Measurements from ENCODE around the gene BNIP3.
"Not testable (repeated sequence)": the region's sequence is repeated elsewhere in the genome, so short reads cannot be mapped to it uniquely, and the experiment has no call there.

The BNIP3 gene

GRCh38 chr10:131977323-131978096 is 4.2 kb downstream of the BNIP3 start:
- no peak for DNase-seq

GRCh38 chr10:131975796-131976195 is 5.9 kb downstream of the BNIP3 start:
- no peak for DNase-seq

DNA sequence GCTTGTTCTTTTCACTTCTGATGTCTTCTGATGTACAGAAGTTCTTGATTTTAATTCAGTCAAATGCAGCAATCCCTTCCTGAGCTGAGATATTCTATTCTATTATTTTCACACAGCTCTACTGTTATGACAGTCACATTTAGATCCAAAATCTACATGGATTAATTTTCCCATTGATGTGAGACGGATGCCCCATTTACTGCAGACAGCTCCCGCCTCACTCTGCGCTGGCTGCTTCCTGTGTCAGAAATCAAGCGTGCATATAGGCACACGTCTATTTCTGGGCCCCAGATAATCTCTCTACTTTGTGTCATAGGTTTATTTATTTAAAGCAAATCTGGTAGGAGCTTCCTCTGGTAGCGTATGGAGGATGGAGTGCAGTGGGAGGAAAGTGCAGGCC is 6.7 kb downstream of the BNIP3 start:
- no peak for DNase-seq

GRCh38 chr10:131974034-131974817 is 7.5 kb downstream of the BNIP3 start:
- DNase-seq = no peak

DNA sequence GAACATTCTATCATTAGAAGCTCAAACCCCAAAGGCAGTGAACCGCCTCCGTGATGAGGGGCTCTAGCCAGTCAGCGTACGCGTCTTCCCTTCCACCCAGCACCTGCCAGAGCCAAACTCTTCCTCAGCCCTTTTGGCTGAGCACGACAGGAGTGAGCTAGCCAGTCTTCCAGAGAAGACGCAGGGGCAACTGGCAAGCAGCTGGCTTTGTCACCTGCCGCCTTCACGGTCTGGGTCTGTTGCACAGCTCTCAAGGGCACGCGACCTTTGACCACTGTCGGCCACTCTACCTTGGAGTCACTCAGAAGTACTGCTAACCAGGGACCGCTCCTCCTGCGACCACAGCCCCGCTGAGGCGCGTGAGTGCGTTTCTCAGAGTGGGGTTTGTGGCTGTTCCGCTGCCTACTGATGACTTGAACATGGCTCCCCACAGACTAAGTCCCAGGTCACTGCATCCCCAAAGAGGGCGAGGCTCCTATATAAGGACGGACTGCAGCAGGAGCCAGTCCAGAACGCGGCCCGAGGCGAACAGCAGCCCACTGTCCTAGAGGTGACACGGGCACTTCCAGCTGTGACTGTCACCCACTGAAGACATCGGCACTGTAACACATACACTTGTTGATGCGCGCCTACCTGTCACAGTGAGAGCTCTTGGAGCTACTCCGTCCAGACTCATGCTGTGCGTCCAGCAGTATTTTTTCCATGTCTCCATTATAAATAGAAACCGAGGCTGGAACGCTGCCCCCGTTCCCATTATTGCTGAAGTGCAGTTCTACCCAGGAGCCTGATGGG is 8.4 kb downstream of the BNIP3 start:
- no peak for DNase-seq

- no peak for DNase-seq
Observed at GRCh38 chr10:131972474-131973071, 9.2 kb downstream of the BNIP3 start.

DNA sequence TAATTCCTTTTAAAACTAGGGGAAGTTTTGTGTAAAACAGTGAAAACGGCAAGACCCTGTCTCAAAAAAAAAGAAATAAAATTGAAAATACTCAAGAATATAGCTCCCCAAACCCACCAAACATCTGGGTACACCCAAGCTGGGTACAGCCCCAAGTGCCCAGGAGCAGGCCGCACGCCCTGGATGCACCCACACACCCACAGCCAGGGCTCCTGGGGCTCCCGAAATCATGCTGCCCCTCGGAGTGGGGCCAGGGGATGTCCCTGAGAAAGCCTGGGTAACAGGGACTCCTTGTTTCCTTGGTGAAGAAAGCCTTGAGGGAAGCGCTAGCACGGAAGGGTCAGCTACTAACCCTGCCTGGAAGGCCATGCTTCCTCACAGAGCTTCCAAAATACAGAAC is 10.1 kb downstream of the BNIP3 start:
- no peak for DNase-seq

GRCh38 chr10:131970946-131971345 is 10.8 kb downstream of the BNIP3 start:
- no peak for DNase-seq

- DNase-seq = no peak
Observed at GRCh38 chr10:131968949-131969348, 12.8 kb downstream of the BNIP3 start.

GRCh38 chr10:131964298-131964697 is 17.4 kb downstream of the BNIP3 start:
- DNase-seq = no peak

DNA sequence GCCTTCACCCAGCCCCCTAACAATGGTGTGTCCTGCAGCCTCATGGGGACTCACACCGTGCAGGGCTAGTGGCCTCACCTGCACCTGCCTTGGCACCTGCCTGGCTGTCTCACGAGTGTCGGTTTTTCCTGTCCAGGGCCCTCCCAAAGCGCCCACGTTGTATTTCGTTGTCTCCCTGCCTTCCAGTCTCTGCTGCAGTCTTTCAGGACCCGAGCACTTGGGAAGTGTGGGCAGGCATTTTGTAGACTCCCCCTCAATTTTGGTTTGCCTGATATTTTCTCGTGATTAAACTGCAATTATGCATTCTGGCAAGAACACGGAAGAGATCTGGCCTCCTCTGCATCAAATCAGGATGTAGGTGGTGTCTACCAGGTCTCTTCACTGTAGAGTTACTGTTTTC is 17.9 kb downstream of the BNIP3 start:
- no peak for DNase-seq

DNA sequence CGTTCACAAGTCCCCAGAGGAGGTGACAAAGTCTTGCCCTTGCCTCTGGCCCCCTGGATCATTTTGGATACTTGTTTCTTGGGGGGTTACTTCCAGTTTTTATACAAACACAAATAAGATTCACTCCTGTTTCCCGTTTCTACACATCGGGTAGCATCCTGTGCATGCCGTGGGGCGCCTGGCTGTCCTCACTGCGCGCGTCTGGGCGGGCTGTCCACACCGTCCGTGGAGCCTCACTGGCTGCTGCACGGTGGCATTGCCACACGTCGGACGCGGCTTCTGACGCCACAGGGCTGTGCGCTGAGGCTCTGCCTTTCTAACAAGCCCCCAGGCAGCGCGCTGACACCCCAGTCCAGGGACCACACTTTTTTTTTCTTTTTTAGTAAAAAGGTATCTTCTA is 18.4 kb downstream of the BNIP3 start:
- DNase-seq = no peak

DNA sequence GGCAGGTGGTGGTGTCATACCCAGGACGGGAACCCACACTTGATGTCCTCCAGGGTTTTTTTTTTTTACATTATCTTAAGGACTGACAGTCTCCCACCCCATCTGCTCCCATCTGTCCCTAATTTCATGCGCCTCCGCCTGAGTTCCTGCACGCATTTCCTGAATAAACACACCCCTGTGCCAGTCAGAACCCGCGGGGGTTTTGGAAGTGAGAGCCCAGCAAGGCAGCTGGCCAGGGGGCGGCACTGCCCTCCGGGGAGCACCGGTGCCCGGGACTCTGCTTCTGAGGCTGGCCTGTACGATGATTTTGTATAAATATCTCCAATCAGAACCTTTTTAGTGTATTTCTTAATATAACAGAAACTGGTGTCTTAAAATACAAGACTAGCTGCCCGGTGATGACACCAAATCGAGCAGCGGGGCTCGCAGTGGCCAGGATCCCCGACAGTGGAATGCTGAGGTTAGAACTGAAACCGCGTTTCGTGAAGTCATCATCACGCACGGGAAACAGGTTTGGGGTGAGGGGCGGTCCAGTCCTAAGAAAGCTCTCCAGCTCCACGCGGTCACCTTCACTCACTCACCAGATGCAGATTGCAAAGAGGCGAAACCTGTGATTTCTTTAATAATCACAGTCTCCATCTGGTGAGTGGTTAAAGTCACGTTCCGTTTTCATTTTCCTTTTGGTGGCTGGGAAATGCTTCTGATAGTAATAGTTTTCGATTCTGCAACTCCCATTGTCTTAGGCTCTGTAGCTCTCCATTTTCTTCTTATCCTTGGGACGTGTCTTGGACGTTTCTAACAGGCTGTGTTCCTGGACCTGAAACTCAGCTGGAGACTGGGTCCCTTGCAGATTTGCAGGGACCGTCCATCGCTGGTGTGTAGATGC is 19.7 kb downstream of the BNIP3 start:
- no peak for DNase-seq

GRCh38 chr10:131961047-131961776 is 20.5 kb downstream of the BNIP3 start:
- no peak for DNase-seq

GRCh38 chr10:131960631-131961046 is 21.1 kb downstream of the BNIP3 start:
- no peak for DNase-seq

DNA sequence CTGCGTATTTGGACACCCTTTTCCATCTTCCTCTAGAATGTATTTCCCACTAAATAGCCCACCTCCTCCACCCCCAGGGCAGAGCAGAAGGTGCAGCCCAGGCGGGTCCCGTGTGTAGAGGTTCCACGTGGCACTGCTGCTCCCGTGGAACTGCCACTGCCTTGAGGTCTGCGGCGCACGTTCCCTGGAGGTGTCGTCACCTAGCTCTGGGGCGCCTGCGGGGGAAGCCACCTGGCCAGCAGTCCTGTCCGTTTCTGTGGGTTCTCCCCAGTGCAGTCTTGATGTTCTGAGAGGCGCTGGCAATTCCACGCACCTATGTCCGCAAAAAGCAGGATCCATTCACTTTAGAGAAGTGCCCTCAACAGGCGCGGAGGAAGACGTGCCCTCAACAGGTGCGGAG is 21.9 kb downstream of the BNIP3 start:
- no peak for DNase-seq

- DNase-seq = no peak
Observed at GRCh38 chr10:131955591-131956340, 26.0 kb downstream of the BNIP3 start.

GRCh38 chr10:131954356-131954965 is 27.3 kb downstream of the BNIP3 start:
- DNase-seq = no peak

GRCh38 chr10:131949908-131950307 is 31.8 kb downstream of the BNIP3 start:
- not testable (repeated sequence) for DNase-seq
